Sigmoid colon (tissue), 4 donors: ENCODE data around the gene GPR37.

ENCODE experiments used
- CTCF ChIP-seq, 4 experiments: fragments of 450-650 bp in 3 of 4; fragments of 200-600 bp in 1 of 4; IDR thresholded peaks; one replicate each; pipeline ENCODE4 v1.5.1; 2016 to 2019; ENCODE audit warnings: antibody characterized with exemption in 4 of 4, mild to moderate bottlenecking in 3 of 4, moderate library complexity in 2 of 4
- EP300 ChIP-seq, 4 donors: sonication (generic); formaldehyde crosslinking; IDR thresholded peaks; one replicate each; pipeline ENCODE4 v1.6.1; 2017; ENCODE audit warnings: antibody characterized with exemption in 4 of 4
- POLR2A ChIP-seq, 2 donors: fragments of 450-650 bp; IDR thresholded peaks; one replicate each; pipeline ENCODE4 v1.6.1; 2016; ENCODE audit warnings: antibody characterized with exemption in 2 of 2, mild to moderate bottlenecking in 2 of 2, moderate library complexity in 2 of 2
- POLR2AphosphoS5 ChIP-seq, 4 donors: sonication (generic); formaldehyde crosslinking; IDR thresholded peaks; one replicate each; pipeline ENCODE4 v1.6.1; 2017; ENCODE audit warnings: antibody characterized with exemption in 4 of 4

GRCh38 chr7:124752310-124752709, 13.3 kb downstream of the GPR37 start:
- TF ChIP-seq CTCF (IDR thresholded peaks at IDR 0.05) (no peak), POLR2A (IDR thresholded peaks at IDR 0.05) (no peak), POLR2AphosphoS5 (IDR thresholded peaks at IDR 0.05) (no peak), EP300 (IDR thresholded peaks at IDR 0.05) (no peak)
